Thoracic aorta (tissue), 2 donors: ENCODE results near the gene TPK1. TPM values are rescaled to one million over a fixed set of nuclear protein-coding genes. Genes with fewer than 3 reads are reported as not detected.
"Not testable (repeated sequence)": the region's sequence is repeated elsewhere in the genome, so short reads cannot be mapped to it uniquely, and the experiment has no call there.

Experiments used
- ATAC-seq: fragments of 150-250 bp; one replicate; pipeline ENCODE4 v1.8.0; 2017; ENCODE audit warnings: low read depth; ENCODE audit not compliant: insufficient number of reproducible peaks, low FRiP score
- DNase-seq: peaks from one replicate; pipeline ENCODE4 v3.0.0-alpha.2; 2020; ENCODE audit warnings: low spot score
- H3K27ac ChIP-seq, 2 donors: fragments of 200-600 bp; sonication (generic); 1 replicate in 1 of 2; 2 replicates in 1 of 2; pipeline ENCODE4 v1.5.1; 2016; ENCODE audit warnings: mild to moderate bottlenecking in 2 of 2, moderate library complexity in 2 of 2
- H3K27me3 ChIP-seq: fragments of 200-600 bp; sonication (generic); replicated peaks from 2 replicates; pipeline ENCODE4 v1.6.0; 2016; ENCODE audit warnings: mild to moderate bottlenecking; ENCODE audit not compliant: insufficient read depth
- H3K36me3 ChIP-seq: fragments of 200-600 bp; sonication (generic); one replicate; pipeline ENCODE4 v1.5.1; 2016
- H3K4me1 ChIP-seq, 2 donors: fragments of 200-600 bp; sonication (generic); 1 replicate in 1 of 2; 2 replicates in 1 of 2; pipeline versions ENCODE4 v1.5.1 to v1.6.0; 2016; ENCODE audit warnings: low read depth in 2 of 2, mild to moderate bottlenecking in 1 of 2; ENCODE audit not compliant: control insufficient read depth in 1 of 2
- H3K4me3 ChIP-seq: fragments of 200-600 bp; sonication (generic); 2 replicates; pipeline ENCODE4 v1.5.1; 2016; ENCODE audit warnings: mild to moderate bottlenecking
- H3K9me3 ChIP-seq: fragments of 200-600 bp; sonication (generic); 2 replicates; pipeline ENCODE4 v1.5.1; 2016
- CTCF ChIP-seq: fragments of 200-600 bp; sonication (generic); IDR thresholded peaks from one replicate; pipeline ENCODE4 v1.5.1; 2019; ENCODE audit warnings: antibody characterized with exemption
- total RNA-seq, 2 donors: library from RNA; depleted of rRNA; stranded (reverse); fragments of >200 nt; gene quantifications; one replicate each; pipeline versions ENCODE4 v1.1.0 to v1.2.3, GENCODE V29; 2016

Gene TPK1
- total RNA-seq, 2 donors from 2014 or later, result 13.3 to 21.2 TPM

- Histone ChIP-seq H3K27me3 (no peaks in the 10 kb centered on the region), H3K9me3 (no peaks in the 10 kb centered on the region), H3K36me3 (no peaks in the 10 kb centered on the region), H3K4me3 (no peak overlapping the region), H3K27ac (no peak overlapping the region), H3K4me1 (peaks cover 8 to 42% of the 10 kb centered on the region in 2 donors)
- no peak for TF ChIP-seq CTCF
- DNase-seq (no peak), ATAC-seq (no peak)
Observed at GRCh38 chr7:144784441-144784840, 51.4 kb downstream of the TPK1 start.

DNA sequence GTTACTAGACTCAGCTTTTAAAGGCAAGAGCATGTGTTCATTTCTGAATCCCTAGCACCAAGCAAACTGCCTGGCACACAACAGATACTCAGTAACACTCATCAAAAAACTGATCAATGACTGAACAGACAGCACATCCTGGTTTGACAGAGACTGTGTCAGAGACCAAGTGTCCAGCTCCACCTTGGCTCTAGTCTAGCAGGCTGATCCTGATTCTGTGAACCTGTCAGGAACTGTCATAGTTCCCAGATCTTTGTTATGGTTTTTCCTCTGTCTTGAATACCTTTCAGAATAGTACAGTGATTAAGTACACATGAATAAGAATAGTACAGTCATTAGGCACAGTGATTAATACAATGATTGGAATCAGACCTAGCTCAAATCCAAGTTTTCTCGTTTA lies 53.0 kb downstream of the TPK1 start:
- no peak for TF ChIP-seq CTCF
- Histone ChIP-seq H3K36me3 (no peaks in the 10 kb centered on the region), H3K4me3 (no peak overlapping the region), H3K4me1 (peaks cover 8 to 42% of the 10 kb centered on the region in 2 donors), H3K27ac (no peak overlapping the region), H3K9me3 (no peaks in the 10 kb centered on the region), H3K27me3 (no peaks in the 10 kb centered on the region)
- no peak for ATAC-seq
- DNase-seq, result no peak

- DNase-seq (no peak), ATAC-seq (no peak)
- no peaks in the 10 kb centered on the region for H3K36me3 ChIP-seq
- TF ChIP-seq CTCF, result no peak
- no peaks in the 10 kb centered on the region for H3K9me3 ChIP-seq
- no peak overlapping the region for H3K27ac ChIP-seq
- no peak overlapping the region for H3K4me3 ChIP-seq
- H3K27me3 ChIP-seq, result no peaks in the 10 kb centered on the region
- peaks cover 8 to 37% of the 10 kb centered on the region in 2 donors for H3K4me1 ChIP-seq
Observed at GRCh38 chr7:144780071-144780608, 55.7 kb downstream of the TPK1 start.

- not testable (repeated sequence) for DNase-seq, ATAC-seq, H3K4me3 ChIP-seq, H3K9me3 ChIP-seq, H3K36me3 ChIP-seq, H3K27ac ChIP-seq, H3K27me3 ChIP-seq
- peaks cover 0 to 14% of the 10 kb centered on the region in 2 donors for H3K4me1 ChIP-seq
Observed at GRCh38 chr7:144777889-144778288, 58.0 kb downstream of the TPK1 start.

DNA sequence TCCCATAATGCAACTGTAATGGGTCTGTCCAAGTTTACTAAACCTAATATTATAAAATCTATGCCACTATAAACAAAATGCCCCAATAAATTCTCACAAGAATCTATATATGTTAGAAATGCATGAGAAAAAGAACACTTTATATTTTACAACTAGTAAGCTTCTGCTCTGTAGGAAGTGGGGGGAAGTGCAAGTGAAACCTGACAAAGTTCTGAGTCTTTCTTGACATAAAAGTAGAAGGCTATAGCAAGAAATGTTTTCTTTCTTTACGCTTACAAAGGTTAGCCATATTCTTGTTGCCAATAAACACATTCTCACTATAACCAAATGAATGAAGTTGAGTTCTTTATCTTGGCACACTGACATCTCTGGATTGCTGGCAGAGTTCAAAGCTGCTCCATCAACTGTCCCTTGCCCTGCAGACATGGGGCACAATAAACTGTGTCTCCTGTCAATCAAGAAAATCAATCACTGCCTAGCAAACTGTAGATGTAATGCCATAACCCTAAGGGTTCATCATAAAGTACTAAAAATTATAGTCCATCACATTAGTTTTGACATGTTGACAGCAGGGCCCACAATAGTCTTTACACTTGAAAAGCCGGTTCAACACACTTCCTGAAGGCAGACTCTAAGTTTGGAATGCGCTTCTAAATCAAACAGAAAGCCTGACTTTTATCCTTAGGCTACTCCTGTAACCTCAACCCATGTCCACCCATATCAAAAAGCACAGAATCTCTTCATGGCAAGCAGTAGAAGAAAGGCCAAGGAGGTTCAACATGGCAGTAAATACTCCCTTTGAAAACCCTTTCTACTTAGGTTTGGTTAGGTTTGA lies 58.6 kb downstream of the TPK1 start:
- no peak overlapping the region for H3K4me3 ChIP-seq
- no peak for ATAC-seq
- H3K9me3 ChIP-seq, result no peaks in the 10 kb centered on the region
- TF ChIP-seq CTCF, result no peak
- H3K27me3 ChIP-seq, result no peaks in the 10 kb centered on the region
- DNase-seq, result no peak
- H3K36me3 ChIP-seq, result no peaks in the 10 kb centered on the region
- no peak overlapping the region for H3K27ac ChIP-seq
- peaks cover 0 to 10% of the 10 kb centered on the region in 2 donors for H3K4me1 ChIP-seq
